HG03097 (cell line): ENCODE measurements around the gene BAIAP2.

ENCODE experiments used
- ATAC-seq: cut with Tn5 transposase; IDR thresholded peaks from one replicate; pipeline ENCODE4 v1.9.1; 2021; ENCODE audit not compliant: unreplicated experiment, low FRiP score

BAIAP2 gene

DNA sequence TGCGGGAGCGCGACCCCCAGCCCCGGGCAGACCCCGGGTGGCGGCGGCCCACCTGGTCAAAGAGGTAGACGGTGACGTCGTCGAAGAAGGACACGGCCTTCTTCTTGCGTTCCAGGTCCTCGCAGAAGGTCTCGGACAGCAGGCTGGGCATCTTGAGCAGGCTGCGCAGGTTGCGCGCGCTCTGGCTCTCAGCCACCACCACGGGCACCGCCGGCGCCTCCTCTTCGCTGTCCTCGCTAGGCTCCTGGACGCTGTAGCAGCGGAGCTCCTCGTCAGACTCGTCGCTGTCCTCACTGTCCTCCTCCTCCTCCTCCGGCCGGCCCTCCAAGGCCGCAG, 85.2 kb downstream of the BAIAP2 start:
- no peak for ATAC-seq

DNA sequence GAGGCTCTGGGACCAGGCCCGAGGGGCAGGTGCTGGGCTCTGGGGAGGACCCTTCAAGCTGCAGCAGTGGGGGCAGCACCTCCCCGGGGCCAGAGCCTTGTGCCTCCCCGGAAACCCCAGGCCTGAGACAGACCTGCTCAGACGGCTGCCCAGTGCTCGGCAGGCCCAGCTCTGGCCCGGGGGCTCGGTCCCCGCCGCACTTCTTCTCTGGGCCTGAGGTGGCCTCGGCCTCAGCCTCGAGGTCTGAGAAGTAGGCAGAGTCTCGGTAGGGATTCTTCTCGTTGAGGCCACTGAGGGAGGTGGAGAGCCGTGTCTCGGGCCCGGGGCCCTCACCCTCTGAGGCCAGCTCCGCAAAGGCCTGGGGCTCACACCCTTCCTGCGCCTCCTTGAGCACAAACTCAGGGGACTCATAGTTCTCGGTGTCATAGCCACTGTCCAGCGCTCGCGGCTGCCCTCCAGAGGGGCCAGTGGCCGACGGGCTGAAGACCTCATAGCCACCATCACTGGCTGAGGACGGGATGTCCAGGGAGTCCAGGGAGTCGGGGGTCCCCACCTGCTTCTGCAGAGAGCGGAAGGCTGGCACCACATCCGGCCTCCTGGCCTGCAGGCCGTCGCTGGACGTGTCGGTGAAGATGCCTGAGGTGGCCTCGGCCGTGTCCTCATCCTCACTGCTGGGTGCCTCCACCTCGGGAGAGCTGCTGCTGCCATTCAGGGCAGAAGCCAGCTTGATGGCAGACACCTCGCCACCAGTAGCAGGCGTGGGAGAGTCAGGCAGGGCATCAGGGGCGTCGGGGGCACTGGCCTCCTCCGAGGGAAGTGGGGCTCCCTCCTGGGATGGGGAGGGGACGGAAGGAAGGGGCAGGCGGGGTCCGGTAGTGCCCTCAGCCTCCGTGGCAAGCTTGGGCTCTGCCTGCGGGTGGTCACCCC, 86.0 kb downstream of the BAIAP2 start:
- ATAC-seq, result no peak

DNA sequence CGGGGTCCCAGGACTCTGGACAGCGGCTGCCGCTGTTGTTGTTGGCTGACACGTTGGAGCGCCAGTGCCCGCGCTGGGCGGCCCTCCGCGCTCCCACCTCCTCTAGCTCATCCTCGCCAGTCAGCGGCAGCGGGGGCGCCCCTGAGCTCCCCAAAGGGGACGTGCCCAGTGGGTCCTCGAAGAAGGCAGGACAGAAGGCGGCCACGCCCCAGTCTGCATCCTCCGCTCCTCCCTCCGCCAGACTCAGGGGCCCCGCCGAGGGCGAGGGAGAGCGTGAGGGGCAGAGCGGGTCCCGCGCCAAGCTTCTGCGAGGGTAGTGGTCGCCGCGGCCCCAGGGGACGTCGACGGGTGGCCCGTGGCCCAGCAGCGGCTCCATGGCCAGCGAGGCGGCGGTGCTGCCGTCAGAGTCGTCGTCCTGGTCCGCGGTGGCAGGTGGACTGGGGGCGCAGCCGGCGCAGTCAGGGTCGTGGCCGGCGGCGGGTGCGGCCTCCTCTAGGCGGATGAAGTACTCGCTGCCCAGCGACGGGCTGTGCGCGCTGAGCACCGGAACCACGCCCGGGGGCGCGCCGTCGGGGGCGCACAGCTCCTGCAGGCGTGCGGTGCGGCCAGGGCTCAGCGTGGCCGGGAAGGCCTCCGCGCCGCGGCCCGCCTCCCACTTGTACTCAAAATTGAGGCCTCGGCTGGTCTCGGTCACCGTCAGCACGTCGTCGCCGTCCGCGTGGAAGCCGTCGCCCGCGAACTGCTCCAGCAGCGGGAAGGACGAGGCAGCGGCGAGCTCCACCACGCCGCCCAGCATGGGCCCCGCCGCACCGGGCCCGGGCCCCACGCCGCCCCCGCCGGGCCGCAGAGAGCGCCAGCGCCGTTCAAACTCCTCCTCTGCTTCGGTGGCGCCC, 87.1 kb downstream of the BAIAP2 start:
- no peak for ATAC-seq

DNA sequence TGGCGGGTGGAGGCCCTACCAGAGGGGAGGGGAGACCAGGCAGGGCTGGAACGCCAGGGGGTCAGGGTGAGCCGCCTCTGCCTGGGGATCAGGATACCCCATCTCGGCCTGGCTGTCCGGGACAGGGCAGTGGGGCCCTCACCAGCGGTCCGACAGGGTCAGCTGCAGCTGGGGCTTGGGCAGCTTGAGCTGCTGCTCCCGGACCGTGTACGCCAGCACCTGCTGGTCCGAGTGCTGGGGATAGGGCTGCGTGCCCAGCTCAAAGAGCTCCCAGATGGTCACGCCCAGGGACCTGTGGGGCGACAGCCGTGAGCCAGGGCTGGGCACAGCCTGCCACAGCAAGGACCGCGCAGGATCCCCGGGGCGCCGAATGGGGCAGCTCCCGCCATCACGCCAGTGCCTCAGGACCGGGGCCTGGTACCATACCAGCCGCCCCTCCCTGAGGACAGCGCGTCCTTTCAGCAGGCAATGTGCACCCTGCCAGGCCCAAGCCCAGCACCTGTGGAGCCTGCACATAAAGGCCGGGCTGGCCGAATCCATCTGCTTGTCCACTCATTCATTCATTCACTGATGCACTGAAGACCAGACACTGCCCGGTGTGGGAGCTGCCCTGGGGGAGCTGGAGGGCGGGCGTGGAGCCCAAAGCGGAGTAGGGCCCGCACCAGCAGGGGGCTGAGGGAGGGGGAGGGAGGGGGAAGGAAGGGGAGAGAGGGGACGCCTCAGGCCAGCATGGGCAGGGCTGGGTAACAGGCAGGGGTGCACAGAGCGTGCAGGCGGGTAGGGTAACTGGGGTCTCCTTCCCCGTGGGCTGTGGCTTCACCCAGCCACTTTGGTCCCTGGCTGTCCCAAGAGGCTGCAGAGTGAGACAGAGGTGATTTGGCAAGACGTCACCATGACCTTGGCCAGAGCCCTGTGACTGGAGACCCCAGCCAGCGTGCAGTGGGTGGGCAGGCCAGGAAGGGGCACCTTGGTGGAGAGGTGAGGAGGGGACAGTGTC, 88.4 kb downstream of the BAIAP2 start:
- ATAC-seq, result no peak

DNA sequence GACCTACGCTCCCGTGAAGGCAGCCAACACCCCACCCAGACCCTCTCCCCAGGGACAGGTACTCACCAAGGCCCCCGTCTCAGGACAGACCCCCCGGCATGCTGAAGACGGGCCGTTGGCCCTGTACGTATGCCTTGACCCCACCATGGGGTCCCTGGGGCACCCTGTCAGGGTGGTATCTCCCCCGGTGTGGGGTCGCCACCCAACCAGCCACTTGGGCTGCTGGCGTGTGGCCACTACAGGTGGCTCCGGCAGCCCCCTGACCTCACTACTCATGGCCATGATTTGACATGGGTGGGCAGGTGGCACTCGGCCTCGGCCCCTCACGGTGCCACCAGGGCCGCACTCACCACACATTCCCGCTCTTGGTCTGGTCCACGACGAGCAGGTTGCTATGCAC, 89.4 kb downstream of the BAIAP2 start:
- ATAC-seq, result no peak

DNA sequence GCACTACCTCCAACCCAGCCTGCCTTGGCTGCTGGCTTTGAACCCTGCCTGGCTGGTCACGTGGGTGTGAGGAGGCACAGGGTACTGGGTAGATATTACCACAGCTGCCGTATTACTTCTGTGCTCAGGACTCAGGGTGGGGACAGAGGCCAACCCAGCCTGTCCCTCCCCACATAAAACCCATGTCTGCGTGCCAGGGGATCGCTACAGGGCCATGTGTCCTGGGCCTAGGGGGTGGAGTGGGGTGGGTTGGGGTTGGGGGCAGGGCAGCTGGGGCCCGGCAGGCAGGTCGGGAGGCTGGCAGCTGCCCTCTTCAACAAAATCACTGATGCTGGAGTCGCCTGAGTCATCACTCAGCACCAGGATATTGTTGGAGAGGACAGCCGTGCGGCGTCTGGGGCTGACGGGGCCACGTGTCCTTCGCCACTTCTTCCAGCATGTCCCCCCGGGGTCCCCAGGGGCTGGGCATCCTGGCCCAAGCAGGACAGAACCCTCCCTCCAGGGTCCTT, 90.7 kb downstream of the BAIAP2 start:
- no peak for ATAC-seq

DNA sequence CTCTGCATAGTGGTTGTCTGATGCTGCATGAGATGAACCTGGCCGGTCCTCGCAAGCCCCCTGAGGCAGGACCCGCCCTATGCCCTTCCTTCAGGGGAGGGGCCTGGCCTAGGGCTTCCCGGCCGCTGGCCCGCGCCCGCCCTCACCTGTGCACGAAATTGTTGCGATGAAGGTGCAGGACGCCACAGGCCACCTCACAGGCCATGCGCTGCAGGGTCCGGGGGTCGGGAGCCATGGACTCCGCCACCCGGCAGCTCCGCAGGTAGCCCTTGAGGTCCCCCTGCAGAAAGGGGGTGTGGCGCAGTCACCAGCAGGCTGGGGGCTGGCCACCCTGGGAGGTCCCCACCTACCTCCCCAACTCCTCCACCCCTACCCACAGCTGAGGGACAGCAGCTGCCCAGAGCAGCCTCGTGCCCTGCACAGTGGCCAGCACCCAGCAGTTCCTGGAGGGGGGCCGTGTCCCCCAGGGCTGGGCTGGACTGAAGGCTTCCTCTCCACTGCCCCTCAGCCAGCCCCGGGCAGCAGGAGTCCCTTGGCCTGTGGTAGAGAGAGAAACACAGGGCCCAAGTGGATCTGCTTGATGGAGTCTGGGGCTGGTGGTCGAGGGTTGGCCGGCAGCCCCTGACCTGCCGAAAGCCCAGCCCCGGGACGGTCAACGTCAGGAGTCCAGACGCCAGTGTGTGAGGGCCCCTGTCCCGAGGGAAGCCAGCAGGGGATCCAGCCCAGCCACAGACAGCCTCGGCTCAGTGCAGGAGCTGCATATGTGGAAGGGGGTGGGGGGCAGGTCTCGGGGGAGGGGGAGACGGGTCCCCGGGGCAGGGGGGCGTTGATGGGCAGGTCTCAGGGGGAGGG, 91.6 kb downstream of the BAIAP2 start:
- ATAC-seq, result no peak

DNA sequence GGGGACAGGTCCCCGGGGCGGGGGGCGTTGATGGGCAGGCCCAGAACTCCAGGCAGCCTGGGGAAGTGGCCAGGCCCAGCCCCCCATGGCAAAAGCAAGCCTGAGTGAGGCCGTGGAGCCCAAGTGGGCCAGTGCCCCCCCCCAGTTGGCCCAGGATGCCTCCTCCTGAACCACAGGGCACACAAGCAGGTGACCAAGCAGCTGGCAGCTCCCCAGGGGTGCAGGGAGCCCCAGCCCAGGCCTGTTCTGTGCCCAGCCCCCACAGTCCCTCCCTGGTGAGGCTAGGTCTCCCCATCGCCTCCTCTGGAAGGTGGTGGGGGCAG, 92.1 kb downstream of the BAIAP2 start:
- no peak for ATAC-seq

DNA sequence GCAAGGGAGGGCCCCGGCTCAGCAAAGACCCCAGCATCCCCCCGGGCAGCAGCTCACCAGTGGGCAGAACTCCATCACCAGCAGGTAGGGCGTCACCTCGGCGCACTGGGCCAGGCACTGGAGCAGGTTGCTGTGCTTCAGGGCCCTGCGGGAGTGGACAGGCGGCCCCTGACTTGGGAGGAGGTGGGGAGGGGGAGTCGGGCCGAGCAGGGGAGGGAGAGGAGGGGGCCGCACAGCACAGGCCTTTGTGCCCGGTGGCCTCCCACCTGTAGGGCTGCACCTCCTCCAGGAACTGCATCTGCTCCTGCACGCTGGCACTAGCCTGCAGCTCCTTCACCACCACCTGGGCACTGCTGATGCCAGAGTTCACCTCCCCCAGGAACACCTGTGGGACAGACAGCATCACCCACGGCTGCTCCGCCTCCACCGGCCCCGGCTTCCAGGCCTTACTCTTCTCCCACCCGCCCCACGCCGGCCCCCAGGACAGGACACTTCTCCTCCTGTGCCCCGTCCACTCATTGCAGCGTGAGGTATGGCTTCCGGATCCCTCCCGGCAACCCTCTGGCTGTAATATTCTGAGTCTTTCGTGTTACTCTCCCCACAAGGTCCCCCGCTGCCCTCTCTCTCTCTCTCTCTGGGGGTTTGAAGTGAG, 92.7 kb downstream of the BAIAP2 start:
- no peak for ATAC-seq

DNA sequence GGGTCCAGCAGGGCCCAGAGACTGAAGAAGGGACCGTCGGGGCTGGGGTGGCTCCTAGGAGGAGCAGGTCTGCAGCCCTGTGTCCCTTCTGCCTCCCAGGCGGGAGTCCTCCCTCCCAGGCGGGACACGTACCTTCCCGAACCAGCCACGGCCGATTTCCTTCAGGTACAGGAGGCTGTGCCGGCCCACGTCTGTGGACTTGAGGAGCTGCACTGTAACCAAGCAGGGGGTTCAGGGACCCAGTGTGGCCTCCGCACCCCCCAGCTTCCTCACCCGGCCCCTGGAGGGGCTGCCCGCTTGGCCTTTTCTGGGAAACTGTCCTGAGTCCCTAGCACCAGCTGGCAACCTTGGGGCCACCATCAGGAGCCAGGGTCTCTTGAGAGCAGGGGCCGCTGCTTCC, 93.4 kb downstream of the BAIAP2 start:
- no peak for ATAC-seq

DNA sequence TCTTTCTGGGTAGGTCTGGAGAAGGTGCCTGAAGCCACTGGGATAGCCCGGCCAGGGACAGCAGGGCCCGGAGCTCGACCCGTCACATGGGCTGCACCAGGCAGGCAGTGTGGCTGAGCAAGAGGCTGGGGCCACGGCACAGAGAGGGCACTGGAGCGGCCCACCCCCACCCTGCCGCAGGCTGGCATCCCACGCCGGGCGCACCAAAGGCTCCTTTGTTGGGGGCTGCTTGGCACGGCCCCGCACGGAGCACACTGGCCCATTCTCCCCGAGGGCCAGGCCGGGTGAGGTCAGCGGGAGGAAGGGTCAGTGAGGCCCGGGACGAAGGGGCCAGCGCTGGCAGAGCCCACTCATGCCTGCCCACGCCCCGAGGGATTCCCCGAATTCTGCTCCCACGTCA, 93.8 kb downstream of the BAIAP2 start:
- ATAC-seq, result no peak

DNA sequence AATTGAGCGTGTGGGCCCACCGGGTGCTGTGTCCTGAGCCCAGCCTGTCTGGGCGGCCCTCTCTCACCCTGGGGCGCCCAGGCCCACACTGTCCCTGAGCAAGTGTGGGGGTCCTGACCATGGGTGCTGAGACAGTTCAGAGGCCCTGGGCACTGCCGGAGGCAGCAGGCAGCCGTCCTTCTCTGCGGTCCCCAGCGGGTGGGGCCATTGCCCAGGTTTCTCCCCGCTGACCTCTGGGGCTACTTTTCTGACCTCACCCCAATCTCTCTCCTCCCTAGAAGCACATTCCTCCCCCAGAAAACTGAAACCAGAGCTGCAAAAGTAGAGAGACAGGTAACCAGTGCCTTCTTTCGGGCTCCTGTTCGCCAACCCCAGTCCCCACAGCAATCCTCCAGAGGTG, 94.3 kb downstream of the BAIAP2 start:
- ATAC-seq, result no peak

DNA sequence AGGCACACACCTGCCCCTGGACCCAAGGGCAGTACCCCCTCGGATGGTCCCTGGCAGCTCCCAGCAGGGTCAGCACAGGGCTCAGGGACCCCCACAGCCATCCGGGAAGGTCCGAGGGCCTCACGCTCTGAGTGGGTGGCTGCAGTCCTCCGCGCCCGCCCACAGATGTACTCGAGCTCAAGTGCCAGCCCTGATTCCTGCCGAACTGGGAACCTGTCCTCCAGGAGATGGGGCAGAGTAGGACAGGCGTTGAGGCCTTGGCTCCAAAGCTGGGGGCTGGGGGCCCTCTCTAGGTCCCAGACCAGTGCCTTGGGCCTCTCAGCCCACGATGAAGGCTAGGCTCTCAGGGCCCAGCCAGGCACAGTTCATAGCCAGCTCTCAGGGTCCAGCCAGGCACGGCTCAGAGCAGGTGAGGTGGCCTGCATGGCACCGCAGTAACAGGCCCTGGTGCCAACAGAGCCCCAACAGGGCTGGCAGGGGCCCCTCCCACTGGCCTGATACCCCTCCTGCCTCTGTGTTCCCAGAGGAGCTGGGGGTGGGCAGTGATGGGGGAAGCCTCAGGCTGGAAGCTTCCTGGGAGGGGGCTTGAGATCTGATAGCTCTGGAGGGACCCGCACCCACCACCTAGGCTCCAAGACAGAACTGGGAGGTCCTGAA, 94.9 kb downstream of the BAIAP2 start:
- no peak for ATAC-seq

DNA sequence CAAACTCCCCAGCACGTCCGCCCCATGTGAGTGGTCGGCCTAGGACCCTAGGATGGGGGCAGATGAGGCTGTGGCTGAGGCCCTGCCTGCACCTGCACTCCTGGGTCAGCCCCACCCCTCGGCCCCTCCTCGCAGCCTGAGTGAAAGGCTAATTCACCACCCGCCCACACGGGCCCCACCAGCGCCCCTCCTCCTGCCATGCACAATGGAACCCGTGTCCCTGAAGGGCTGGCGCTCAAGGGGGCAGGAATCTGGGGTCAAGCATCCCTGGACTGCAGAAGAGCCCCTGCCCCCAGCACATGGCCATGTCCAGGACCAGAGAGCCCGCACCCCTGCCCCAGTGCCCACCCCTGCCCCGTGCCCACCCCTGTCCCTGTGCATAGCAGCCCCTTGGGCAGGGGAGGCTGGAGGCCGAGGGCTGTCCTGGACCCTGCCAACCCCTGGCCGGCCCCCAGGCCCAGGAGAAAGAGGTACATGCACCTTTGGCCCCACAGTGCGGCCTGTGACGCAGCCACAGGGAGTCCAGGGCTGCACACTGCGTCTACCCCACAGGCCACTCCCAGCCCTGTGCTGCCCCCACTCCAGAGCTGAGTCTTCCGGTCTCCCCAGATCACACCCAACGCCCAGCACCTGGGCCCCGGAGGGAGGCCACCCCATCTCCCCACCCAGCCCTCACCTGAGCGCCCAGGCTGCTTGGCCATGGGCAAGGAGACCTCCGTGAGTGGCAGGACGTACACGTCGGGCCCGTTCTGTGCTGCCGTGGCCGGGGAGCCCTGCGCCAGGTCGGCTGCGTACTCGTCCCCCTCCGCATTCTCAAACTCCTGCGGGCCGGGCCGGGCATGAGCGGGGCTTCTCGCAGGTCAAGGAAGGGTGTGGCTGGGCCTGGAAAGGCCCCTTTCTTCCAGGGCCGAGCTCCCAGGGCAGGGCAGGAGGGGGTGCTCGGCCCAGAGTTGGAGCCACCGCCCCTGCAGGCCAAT, 95.7 kb downstream of the BAIAP2 start:
- no peak for ATAC-seq

DNA sequence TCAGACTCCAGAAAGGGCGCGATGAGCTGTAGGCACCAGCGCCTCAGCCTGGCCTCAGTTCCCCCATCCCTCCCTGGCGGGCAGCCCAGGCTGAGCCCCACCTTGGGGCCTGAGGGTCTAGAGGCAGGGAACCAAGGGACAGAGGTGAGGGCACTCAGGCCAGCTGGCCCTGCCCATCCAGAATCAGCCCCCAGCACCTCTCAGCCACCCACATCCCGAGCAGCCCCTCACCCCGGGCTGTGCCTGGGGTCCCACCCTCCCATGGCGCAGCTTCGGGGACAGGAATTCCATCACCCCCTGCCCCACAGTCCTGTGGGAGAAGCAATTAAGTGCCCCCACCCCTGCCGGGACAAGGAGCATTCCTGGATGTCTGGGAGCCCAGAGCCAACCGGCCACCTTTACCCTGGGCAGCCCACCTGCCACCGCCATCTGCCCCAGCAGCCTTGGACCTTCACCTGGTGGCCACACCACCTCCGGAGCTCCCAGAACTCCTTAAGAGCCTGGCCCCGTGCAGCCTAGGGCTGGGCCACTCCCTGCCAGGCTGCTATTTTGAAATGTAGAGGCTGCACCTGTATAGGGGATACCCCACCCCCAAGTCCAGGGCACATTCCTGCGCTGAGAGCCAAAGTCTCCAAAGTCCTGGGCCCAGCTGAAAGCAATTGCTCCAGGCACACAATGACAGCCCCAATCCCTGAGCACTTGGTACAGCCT, 96.7 kb downstream of the BAIAP2 start:
- no peak for ATAC-seq

DNA sequence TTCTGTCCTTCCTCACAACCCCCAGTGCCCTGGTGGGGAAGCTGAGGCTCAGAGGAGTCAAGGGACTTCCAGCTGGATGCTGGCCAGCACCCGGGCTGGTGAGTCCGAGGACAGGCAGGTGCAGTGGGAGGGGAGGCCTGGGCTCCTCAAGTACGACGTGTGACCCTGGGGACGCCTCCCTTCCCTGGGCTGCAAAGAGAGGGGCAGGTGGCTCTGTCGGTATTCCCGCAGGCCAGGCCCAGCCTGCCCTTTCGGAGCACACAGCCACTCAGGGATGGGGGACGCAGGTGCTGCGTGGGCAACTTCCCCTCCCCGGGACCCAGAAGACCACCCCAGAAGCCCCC, 97.2 kb downstream of the BAIAP2 start:
- no peak for ATAC-seq
